Lung microvascular endothelial cell (primary cell): Measurements from ENCODE around the gene TRAK2. TPM values are rescaled to one million over a fixed set of nuclear protein-coding genes. Genes with fewer than 3 reads are reported as not detected.
"Not testable (repeated sequence)": the region's sequence is repeated elsewhere in the genome, so short reads cannot be mapped to it uniquely, and the experiment has no call there.

ENCODE experiments used
- DNase-seq, 2 donors: peaks; one replicate each; pipeline versions ENCODE4 v3.0.0 to v3.0.0-alpha.2; 2010; ENCODE audit warnings: low read depth in 2 of 2
- total RNA-seq: library from RNA; depleted of rRNA; stranded (reverse); fragments of >200 nt; gene quantifications from 2 replicates; pipeline ENCODE4 v1.2.1, GENCODE V29; 2014

TRAK2 gene
- 26.6 and 26.8 TPM in 2 replicates for total RNA-seq

GRCh38 chr2:201451292-201452057 lies at the start of gene TRAK2, which contains the start of gene STRADB:
TSS of gene TRAK2 (minus strand) at chr2:201451458. CDS start at chr2:201420507, 30,951 bp downstream.
TSS of gene STRADB (plus strand) at chr2:201451740. CDS start at chr2:201454841, 3,101 bp downstream.
- peak; percentile 96 to 98 for DNase-seq

- no peak for DNase-seq
These were observed 49.3 kb upstream of the TRAK2 start for GRCh38 chr2:201500534-201500933.

GRCh38 chr2:201496785-201497184 lies 45.5 kb upstream of the TRAK2 start:
- no peak for DNase-seq

- DNase-seq, result no peak
These were observed 39.0 kb upstream of the TRAK2 start for GRCh38 chr2:201490291-201490690.

- DNase-seq, result peak in 1 of 2 donors; percentile 1
These were observed 33.5 kb upstream of the TRAK2 start for GRCh38 chr2:201484805-201485204.

GRCh38 chr2:201483758-201484157 lies 32.5 kb upstream of the TRAK2 start:
- DNase-seq, result not testable (repeated sequence)

- DNase-seq, result no peak
These were observed 32.1 kb upstream of the TRAK2 start for GRCh38 chr2:201483342-201483741.

- DNase-seq, result no peak
These were observed 31.3 kb upstream of the TRAK2 start for GRCh38 chr2:201482543-201482942.

- DNase-seq, result no peak
These were observed 21.2 kb upstream of the TRAK2 start for GRCh38 chr2:201472411-201472810.

GRCh38 chr2:201471732-201472393 lies 20.6 kb upstream of the TRAK2 start:
- no peak for DNase-seq

GRCh38 chr2:201470821-201471731 lies 19.8 kb upstream of the TRAK2 start:
- no peak for DNase-seq

- DNase-seq, result no peak
These were observed 16.4 kb upstream of the TRAK2 start for GRCh38 chr2:201467666-201468065.

- DNase-seq, result peak; percentile 44 to 80
These were observed 14.9 kb upstream of the TRAK2 start for GRCh38 chr2:201466050-201466675.

GRCh38 chr2:201465524-201465971 lies 14.3 kb upstream of the TRAK2 start:
- no peak for DNase-seq

- DNase-seq, result no peak
These were observed 13.3 kb upstream of the TRAK2 start for GRCh38 chr2:201464547-201464946.

GRCh38 chr2:201460532-201460931 lies 9.3 kb upstream of the TRAK2 start:
- DNase-seq, result no peak

- no peak for DNase-seq
These were observed 7.1 kb upstream of the TRAK2 start for GRCh38 chr2:201458381-201458780.

GRCh38 chr2:201452922-201453643 lies 1.8 kb upstream of the TRAK2 start:
- DNase-seq, result no peak

GRCh38 chr2:201452058-201452921 lies 1.0 kb upstream of the TRAK2 start:
- DNase-seq, result peak in 1 of 2 donors; percentile 26

GRCh38 chr2:201450954-201451291 lies 335 bp downstream of the TRAK2 start:
- no peak for DNase-seq
